GM18951 (cell line): ENCODE data around the gene VIPAS39.

Source experiments
- POLR2A ChIP-seq: IDR thresholded peaks from 4 replicates; pipeline ENCODE4 v1.6.1; 2011; ENCODE audit warnings: mild to moderate bottlenecking; ENCODE audit not compliant: insufficient read length, insufficient read depth; ENCODE audit errors: extremely low read depth
- in situ Hi-C: fragments of 300-500 bp; cut with MboI; formaldehyde crosslinking; loops from one replicate; pipeline ENCODE4 v1.12.0; 2022; ENCODE audit warnings: low sequenced_read_pairs, mixed read lengths, inconsistent platforms; ENCODE audit not compliant: unreplicated experiment

VIPAS39 gene

GRCh38 chr14:77485256-77485655 is 27.9 kb upstream of the VIPAS39 start:
- TF ChIP-seq POLR2A = no peak
- in situ Hi-C loops = no loop called here

GRCh38 chr14:77482422-77482821 is 25.0 kb upstream of the VIPAS39 start:
- in situ Hi-C loops = no loop called here
- TF ChIP-seq POLR2A = no peak

GRCh38 chr14:77478796-77479195 is 21.4 kb upstream of the VIPAS39 start:
- no peak for TF ChIP-seq POLR2A
- in situ Hi-C loops = no loop called here

- in situ Hi-C loops = no loop called here
- no peak for TF ChIP-seq POLR2A
Measured at GRCh38 chr14:77478029-77478428, 20.6 kb upstream of the VIPAS39 start.

- in situ Hi-C loops = no loop called here
- TF ChIP-seq POLR2A = no peak
Measured at GRCh38 chr14:77475432-77476115, 18.2 kb upstream of the VIPAS39 start.

GRCh38 chr14:77474479-77475177 is 17.2 kb upstream of the VIPAS39 start:
- no peak for TF ChIP-seq POLR2A
- in situ Hi-C loops = no loop called here

GRCh38 chr14:77473921-77474320 is 16.5 kb upstream of the VIPAS39 start:
- no peak for TF ChIP-seq POLR2A
- in situ Hi-C loops = no loop called here

- in situ Hi-C loops = no loop called here
Measured at GRCh38 chr14:77470224-77470870, 12.9 kb upstream of the VIPAS39 start.

GRCh38 chr14:77469539-77469938 is 12.1 kb upstream of the VIPAS39 start:
- no peak for TF ChIP-seq POLR2A
- in situ Hi-C loops = loop anchor here (10.0 kb wide), 1 partner anchor 65 kb away; no protein-coding TSS in a partner anchor

More at GRCh38 chr14:77470224-77470870, 12.9 kb upstream of the VIPAS39 start:
- no peak for TF ChIP-seq POLR2A

- no peak for TF ChIP-seq POLR2A
- in situ Hi-C loops = loop anchor here (10.0 kb wide), 1 partner anchor 66 kb away; no protein-coding TSS in a partner anchor
Measured at GRCh38 chr14:77469067-77469505, 11.7 kb upstream of the VIPAS39 start.

GRCh38 chr14:77467801-77468200 is 10.4 kb upstream of the VIPAS39 start:
- in situ Hi-C loops = loop anchor here (10.0 kb wide), 1 partner anchor 67 kb away; no protein-coding TSS in a partner anchor
- TF ChIP-seq POLR2A = no peak

GRCh38 chr14:77459072-77459723 is 1.8 kb upstream of the VIPAS39 start:
- TF ChIP-seq POLR2A = no peak
- in situ Hi-C loops = no loop called here

- TF ChIP-seq POLR2A = no peak
- in situ Hi-C loops = no loop called here
Measured at GRCh38 chr14:77458249-77458950, 999 bp upstream of the VIPAS39 start.

GRCh38 chr14:77457115-77457521 is 283 bp downstream of the VIPAS39 start:
- in situ Hi-C loops = no loop called here
- peak; percentile 92 for TF ChIP-seq POLR2A
